HG03103 (cell line): ENCODE measurements around the gene NADK.
"Not testable (repeated sequence)": the region's sequence is repeated elsewhere in the genome, so short reads cannot be mapped to it uniquely, and the experiment has no call there.

Experiments used
- ATAC-seq: cut with Tn5 transposase; IDR thresholded peaks from one replicate; pipeline ENCODE4 v1.9.1; 2021; ENCODE audit warnings: low read depth; ENCODE audit not compliant: unreplicated experiment

Gene NADK

DNA sequence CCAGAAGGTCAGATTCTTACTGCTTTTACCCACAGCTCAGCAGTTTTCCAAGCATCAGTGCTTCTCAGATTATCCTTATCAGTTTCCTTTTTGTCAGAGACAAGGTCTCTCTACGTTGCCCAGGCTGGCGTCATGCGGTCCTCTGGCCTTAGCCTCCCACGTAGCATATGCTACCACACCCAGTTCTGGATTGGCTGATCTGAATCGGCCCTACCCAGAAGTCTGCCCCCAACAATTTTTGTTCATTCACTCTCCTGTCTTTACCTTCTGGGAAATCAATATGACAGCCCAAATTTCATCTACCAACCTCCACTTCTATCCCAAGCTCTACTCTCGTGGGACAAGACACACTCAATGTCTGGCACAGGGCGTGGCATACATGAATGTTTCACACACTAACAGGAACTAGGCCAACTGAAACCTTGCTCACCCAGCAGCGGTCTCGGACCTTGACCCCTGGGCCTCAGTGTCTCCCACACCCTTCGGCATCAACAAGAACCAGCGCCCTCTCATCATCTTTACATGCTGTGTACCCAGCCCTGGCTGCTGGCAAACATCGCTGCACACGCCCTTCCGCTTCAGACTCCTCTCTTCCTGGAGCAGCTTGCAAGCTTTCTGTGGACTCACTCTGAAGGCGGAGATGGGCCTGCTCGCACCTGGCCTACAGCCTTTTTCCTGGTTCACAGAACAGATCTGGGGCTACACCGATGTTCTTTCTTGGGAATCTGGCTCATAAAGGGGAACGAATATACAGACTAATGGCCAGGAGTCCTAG is 63.0 kb downstream of the NADK start:
- ATAC-seq, result not testable (repeated sequence)

DNA sequence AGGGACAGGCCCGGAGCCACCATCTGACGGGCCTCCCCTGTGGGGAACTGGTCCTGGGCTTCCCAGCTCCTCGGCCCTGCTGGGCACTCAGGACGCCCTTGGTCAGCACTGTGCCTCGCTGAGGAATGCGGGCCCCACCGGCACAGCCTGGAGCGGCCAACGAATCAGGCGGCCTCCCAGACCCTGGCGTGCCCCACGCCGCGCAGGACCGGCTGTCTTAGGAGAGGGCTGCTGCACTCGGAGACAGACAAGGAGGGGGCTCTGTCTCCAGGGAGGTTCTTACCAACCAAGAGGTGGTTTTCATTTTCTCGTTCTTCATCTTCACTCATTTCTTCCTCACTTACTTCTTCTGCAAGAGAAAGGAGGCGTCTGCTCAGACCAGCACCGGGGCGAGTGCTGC is 70.4 kb downstream of the NADK start:
- not testable (repeated sequence) for ATAC-seq

DNA sequence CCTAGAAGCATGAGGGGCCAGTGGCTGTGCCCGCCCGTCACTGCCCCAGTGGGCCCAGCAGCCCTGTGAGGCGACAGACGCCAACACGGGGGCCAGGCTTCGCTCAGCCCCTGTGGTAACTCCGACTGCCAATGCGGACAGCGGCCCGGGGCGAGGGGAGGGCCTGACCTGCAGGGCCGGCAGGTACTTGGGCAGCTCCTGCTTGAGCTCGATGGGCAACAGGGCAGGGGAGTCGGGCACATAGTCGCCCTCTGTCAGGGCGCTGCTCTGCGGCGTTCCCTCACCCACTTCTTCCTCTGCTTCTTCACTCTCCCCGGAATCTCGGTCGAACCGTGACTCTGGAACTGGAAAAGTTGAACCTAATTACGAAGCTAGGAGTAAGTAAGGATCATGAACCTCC is 71.0 kb downstream of the NADK start:
- ATAC-seq, result not testable (repeated sequence)

DNA sequence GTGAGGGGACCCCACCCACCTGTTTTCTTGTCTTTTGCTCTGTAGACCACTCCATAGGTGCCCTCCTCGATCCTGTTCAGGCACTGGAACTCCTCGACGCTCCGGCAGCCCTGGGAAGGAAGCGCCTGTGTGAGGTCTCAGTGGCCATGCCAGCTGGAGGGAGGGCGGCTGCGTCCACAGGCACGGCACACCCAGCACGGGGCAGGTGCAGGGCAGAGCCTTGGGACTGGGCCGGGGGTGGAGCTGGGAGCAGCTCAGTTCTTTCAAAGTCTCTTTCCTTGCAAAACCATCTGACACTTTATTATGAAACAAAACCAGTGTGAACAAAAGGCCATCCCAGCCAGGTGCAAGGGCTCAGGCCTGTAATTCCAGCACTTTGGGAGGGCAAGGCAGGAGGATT is 72.6 kb downstream of the NADK start:
- not testable (repeated sequence) for ATAC-seq

DNA sequence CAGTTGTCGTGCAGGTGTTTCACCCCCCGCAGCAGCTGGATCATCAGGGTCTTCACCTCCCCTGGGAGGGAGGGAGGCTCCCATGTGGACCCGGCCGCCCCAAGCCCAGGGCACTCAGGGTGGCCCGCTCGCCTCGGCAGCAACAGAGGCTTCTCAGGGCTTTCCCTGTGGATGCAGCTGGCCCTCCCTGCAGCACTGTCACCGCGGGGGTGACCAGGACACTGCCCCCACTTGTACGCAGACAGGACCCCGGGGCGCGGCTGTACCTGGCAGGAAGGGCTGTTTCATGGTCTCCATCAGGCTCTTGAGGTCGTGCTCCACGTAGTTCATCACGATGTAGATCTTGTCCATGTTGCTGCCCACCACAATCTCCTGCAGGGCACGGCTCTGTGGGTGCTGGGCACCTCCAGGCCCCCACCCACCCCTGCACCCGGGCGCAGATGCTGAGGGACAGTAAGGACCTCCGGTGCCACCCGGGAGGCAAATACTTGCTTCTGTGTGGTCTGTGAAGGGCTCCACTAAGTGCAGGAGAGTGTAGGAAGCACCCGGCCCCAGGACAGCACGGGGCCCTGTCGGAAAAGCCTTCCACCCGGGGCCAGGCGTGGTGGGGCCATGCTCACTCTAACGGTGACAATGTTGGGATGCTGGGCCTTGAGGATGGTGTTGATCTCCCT is 73.8 kb downstream of the NADK start:
- ATAC-seq, result not testable (repeated sequence)

DNA sequence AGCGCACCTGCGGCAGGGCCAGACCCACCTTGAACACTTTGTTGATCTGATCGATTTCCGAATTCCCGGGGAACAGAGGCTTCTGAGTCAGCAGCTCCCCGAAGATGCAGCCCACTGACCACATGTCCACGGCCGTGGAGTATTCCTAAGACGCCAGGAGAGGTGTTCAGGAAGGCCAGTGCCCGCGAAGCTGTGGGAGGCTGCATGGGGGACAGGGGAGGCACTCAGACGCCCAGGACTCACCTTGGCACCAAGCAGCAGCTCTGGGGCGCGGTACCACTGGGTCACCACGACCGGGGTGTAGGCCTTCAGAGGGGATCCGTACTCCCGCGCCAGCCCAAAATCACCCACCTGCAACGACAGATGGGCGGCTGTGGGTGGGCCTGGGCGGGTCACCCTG is 74.5 kb downstream of the NADK start:
- no peak for ATAC-seq

DNA sequence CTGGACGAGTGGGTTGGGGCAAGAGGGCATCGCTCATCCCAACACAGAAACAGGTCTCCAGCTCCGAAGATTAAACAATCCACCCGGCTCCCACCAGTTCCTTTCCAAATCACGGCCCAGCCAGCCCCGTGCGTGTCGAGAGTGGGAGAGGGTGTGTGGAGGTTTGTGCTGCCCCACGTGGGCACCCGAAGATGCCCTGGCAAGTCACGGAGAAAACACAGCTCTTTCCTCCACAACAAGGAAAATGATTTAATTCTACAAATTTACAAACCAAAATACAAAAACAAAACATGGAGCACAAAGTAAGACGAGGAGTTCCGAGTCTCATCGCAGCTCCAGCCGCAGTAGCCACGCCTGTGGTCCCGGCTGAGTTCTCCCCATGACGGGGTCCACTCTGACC is 75.8 kb downstream of the NADK start:
- ATAC-seq, result not testable (repeated sequence)
